ENCODE measurements around the gene FKBP5.

DNA sequence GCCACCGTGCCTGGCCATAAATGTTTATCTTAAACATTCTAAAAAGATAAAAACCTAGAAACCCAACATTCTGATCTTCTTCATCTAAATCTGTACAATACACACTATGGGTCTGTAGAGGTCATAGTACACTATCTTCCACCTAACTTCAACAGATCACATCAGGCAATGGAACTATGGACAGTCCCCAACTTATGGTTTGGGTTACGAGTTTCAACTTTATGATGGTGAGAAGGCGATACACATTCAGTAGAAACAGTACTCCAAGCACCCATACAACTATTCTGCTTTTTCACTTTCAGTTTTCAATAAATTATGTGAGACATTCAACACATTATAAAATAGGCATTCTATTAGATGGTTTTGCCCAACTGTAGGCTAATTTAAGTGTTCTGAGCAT is 23.1 kb downstream of the FKBP5 start:
- no peak for TF ChIP-seq POLR2A (IDR thresholded peaks at IDR 0.05)
- TF ChIP-seq, protein P1, sequence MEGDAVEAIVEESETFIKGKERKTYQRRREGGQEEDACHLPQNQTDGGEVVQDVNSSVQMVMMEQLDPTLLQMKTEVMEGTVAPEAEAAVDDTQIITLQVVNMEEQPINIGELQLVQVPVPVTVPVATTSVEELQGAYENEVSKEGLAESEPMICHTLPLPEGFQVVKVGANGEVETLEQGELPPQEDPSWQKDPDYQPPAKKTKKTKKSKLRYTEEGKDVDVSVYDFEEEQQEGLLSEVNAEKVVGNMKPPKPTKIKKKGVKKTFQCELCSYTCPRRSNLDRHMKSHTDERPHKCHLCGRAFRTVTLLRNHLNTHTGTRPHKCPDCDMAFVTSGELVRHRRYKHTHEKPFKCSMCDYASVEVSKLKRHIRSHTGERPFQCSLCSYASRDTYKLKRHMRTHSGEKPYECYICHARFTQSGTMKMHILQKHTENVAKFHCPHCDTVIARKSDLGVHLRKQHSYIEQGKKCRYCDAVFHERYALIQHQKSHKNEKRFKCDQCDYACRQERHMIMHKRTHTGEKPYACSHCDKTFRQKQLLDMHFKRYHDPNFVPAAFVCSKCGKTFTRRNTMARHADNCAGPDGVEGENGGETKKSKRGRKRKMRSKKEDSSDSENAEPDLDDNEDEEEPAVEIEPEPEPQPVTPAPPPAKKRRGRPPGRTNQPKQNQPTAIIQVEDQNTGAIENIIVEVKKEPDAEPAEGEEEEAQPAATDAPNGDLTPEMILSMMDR (IDR thresholded peaks at IDR 0.05) = no peak

Data from esophagus squamous epithelium (tissue), 4 donors.